Measurements from ENCODE around the gene KRT76.

KRT76 gene

DNA sequence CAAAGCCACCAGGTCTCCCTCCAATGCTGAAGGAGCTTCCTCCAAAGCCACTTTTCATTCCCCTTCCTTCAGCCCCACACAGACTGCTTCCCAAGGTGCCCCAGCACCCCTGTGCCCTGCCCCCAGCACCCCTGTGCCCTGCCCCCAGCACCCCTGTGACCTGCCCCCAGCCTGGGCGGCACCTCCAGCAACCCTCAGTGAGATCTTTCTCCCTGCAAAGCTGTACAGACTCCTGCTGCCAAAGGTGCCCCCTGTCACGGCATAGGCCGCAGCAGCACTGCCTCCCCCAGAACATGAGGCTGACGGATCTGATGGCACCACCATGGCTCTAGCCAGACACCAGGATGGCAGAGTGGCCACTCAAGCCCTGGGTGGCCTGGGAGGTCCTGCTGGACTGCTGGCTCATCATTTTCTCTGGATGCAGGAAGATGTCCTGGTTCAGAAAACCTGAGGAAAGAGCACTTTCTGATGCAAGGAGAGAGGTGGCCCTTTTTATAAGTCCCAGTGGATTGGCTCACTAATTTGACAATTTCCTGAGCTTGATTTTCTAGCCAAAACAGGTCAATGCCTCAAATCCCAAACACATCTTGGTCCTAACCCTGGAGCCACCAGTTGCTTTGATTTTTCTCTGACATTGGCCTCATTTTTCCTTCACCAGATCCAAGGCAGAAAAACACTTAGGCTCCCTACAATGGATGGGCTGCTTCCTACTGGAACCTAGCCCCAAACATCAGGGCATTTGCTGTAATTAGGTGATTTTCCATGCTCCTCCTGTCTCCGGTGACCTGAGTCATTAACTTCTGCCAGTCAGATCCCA lies 41.1 kb downstream of the KRT76 start:
- DNase-seq (ENCODE audit: low read depth in 1 of 2, low spot score in 1 of 2): no peak

DNA sequence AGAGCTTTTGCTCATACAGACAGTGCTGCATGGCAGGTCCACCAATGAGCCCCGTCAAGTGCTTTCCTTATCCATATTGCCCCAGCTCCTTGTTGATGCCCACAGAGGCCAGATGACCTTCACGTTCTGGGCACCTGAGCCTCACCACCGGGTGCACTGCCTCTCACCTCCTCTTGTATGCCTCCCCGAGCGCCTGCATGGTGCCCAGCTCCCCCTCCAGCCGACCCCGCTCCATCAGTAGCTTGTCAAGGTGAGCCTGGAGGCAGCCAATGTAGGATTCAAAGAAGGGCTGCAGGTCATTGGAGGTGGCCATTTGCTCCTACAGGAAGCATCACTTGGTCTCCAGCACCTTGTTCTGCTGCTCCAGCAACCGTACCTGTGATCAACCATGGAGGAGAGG lies 42.0 kb downstream of the KRT76 start:
- DNase-seq (ENCODE audit: low read depth in 1 of 2, low spot score in 1 of 2): no peak

GRCh38 chr12:52730793-52731192 lies 46.4 kb downstream of the KRT76 start:
- DNase-seq (ENCODE audit: low read depth in 1 of 2, low spot score in 1 of 2): no peak

- no peak for DNase-seq (ENCODE audit: low read depth in 1 of 2, low spot score in 1 of 2)
Measured at GRCh38 chr12:52730383-52730782, 46.8 kb downstream of the KRT76 start.

GRCh38 chr12:52729147-52729546 lies 48.0 kb downstream of the KRT76 start:
- DNase-seq (ENCODE audit: low read depth in 1 of 2, low spot score in 1 of 2): no peak

GRCh38 chr12:52728374-52728773 lies 48.8 kb downstream of the KRT76 start:
- no peak for DNase-seq (ENCODE audit: low read depth in 1 of 2, low spot score in 1 of 2)

GRCh38 chr12:52727037-52727436 lies 50.1 kb downstream of the KRT76 start:
- no peak for DNase-seq (ENCODE audit: low read depth in 1 of 2, low spot score in 1 of 2)

DNA sequence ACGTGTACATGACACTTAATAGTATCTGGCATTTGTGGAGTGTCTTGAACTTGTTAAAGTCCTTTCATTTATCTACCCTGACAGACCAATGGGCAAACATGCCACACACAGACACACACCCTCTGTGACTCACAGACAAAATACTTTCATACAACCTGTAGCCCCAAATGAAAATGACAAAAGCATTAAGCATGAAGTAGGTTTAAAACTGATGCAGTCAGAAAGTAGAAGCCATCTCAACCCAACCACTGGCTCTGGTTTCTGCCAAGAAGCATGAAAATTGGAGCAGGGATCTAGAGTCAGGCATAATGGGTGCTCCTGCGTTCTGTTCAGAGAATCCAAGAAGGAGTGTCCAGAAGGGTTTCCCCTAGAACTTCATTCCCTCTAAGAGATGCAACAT lies 50.7 kb downstream of the KRT76 start:
- no peak for DNase-seq (ENCODE audit: low read depth in 1 of 2, low spot score in 1 of 2)

GRCh38 chr12:52724384-52724783 lies 52.8 kb downstream of the KRT76 start:
- DNase-seq (ENCODE audit: low read depth in 1 of 2, low spot score in 1 of 2): no peak

- no peak for DNase-seq (ENCODE audit: low read depth in 1 of 2, low spot score in 1 of 2)
Measured at GRCh38 chr12:52722680-52723079, 54.5 kb downstream of the KRT76 start.

GRCh38 chr12:52721838-52722470 lies 55.2 kb downstream of the KRT76 start:
- DNase-seq (ENCODE audit: low read depth in 1 of 2, low spot score in 1 of 2): no peak

DNA sequence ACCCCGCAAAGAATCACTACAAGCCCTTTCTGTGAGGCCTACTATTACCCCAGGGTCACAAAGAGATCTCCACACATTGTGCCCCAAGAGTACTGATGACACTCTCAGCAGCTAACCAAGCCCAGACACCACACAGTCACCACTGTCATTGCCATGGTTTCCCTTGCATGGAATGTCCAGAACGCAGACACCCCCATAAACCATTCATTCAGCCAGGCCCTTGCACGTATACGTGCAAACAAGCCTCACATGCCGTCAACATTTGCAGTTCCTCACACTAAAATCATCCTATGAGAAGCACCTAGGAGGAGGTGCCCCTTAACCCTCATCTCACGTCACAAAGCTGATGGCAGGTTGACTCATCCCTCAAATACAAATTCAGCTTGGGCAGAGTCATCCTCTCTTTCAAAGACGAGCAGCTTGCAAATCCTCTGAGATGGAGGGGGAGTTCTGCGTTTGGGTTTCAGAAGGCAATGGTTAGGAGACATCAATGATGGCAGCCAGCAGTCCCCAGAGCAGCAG lies 56.7 kb downstream of the KRT76 start:
- no peak for DNase-seq (ENCODE audit: low read depth in 1 of 2, low spot score in 1 of 2)

Measured in activated T-helper 1 cell treated with anti-CD3 and anti-CD28 coated beads, Interleukin-2, amount 50 U/mL, for 16 hours (primary cell).